NCI-H187 (cell line): ENCODE data around the gene PTGER3.
"Not testable (repeated sequence)": the region's sequence is repeated elsewhere in the genome, so short reads cannot be mapped to it uniquely, and the experiment has no call there.

ENCODE experiments used
- DNase-seq, 2 experiments: peaks; one replicate each; lab custom pipeline; 2025; lab: John Stamatoyannopoulos, UW

Gene PTGER3

DNA sequence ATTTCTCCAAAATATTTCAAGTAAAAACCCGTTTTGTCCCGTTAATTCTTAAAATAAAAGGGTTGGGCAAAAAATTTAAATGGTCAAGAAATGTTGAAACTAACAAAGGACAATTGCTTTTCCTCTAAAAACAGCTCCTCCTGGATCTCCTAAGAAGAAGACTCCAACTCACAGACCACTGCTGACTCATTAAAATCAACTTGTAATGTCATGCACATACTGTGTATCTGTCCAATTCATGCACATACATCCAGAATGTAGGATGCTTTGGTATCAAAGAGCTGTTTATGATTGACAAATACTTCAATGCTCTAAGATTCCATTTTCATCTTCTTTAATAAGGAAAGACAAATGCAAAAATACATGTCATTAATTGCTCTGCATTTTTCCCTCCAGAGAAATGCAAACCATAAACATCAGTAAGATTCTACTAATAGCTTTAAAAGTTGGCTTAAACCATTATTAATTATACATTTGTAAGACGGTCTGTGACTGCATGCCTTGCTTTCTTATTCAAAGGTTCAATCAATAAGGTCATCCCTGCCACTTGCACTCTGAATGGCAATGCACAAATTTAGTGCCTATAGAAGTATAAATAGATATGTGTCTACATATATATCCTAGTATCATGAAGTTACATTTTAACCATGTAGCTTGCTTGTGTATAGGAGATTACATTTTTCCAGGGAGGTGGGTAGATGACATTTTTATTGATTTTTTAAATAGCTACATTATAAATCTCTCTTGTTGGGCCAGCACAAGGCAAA is 44.7 kb downstream of the PTGER3 start:
- no peak for DNase-seq

GRCh38 chr1:71001624-71002023 is 46.0 kb downstream of the PTGER3 start:
- no peak for DNase-seq

DNA sequence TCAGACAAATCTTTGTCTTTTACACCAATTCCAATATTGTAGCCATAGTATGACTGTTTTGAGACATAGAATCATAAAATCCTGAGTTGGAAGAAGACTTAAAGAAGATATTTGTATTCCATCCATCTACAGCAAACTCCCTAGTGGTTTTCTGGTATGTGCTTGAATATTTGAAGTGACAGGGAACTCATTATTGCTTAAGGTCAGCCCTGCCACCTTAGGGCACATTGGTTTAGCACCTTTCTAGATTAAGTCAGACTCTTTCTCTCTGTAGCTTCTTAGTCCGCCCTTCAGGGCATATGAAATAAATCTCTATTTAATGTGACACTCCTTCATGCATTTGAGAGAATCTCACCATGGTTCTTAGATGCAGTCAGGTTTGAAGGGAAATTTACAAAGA is 49.8 kb downstream of the PTGER3 start:
- DNase-seq: no peak

DNA sequence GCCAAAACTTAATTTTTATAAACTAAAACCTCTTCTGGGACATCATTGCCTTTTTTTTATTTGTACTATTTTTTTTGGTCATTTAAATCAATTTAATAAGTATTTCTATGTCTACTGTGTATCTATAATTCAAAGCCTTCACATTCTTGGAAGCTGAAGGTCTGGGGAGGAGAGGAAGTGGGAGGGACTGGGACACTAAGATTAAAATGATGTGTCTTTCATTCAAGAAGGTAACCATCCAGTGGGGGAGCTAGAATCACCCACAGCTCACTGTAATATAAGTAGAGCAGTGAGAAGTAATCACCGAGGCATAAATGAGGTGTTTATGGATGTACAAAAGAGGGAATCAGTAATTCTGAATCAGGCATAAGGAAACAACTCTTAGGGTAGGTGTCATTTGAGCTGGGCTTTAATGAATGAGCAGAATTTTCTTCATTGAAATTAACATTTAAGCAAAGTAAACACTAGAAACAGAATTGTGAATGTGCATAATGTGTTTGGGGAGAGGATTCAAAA is 52.8 kb downstream of the PTGER3 start:
- DNase-seq: no peak

DNA sequence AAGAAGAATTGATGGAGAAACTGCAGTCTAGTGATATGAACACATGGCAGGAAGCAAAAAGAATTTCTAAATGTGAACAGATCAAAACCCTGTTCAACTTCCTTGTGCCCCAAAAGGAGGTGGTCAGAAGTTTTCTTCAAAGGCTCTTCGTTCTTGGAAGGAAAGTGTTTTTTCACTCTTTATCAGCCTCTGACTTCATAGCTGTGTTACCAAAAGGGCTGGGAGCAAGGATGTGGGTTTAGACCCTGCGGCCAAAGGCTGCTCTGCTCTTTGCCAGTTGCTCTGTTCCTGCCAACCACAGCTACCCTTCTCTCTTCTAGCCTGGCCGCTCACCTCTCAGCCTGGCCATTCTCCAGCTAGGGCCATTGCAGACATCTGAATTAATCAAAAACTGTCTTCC is 53.8 kb downstream of the PTGER3 start:
- no peak for DNase-seq

DNA sequence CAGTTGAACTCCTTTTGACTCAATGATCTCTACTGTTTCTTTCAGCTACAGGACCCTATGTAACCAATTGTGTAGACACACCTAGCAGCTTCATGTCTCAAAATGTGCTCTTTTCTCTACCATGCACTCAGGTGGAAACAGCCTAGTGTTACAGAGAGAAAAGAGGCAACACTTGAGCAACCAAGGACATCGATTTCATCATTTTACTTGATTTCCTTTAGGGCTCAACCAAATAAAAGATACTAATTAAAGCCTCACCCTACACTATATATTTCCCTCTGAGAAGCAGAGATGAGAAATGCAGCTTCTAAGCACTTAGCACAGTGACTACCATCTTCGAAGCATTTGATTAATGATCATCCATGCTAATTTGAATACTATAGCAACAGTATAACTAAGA is 55.1 kb downstream of the PTGER3 start:
- DNase-seq: no peak

DNA sequence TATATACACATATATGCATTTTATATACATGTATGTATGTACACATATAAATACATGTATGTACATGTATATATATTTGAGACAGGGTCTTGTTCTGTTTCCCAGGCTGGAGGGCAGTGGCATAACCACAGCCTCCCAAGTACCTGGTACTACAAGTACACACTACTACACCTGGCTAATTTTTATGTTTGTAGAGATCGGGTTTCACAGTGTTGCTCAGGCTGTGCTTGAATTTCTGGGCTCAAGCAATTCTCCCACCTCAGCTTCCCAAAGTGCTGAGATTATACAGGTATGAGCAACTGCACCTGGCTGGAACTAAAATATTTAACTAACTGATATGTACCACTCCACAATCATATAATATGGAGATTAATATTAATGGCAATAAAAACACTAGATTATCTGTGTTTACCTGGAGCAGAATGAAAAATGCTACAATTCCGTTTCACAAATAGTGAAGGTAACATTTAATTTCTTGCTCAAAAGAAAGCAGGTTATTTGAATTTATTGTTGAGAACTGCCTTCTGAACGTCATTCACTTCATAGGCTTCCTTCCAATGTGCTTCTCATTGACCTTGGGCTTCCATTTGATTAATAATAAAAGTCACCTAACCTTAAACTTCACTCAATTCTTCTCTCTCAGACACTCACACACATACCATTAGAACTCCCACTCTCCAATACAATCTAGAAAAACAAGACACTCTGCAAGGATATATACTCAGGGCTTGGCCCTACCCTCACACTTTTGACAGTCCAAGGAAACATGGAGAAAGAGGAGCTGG is 57.0 kb downstream of the PTGER3 start:
- DNase-seq: peak in 1 of 2 experiments; percentile 5

DNA sequence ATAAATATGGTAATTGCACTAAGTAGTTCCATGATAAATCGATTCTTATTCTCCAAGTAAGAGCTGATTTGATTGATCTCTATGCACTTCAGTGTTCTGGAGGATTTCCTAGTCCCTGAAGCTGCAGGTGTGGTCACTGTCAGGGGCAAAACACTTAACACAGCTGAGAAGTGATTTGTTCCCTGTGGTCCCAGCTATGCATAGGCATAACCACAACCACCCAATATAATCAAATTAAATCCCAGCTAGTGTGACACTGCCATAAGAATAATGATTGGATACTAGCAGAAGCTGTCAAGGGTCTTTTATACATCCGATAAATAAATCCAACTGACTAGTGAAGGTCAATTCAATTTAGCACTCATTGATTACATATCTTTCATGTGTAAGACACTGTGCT is 60.1 kb downstream of the PTGER3 start:
- no peak for DNase-seq

GRCh38 chr1:70985776-70986225 is 61.8 kb downstream of the PTGER3 start:
- DNase-seq: not testable (repeated sequence)

- not testable (repeated sequence) for DNase-seq
These were observed 62.3 kb downstream of the PTGER3 start for GRCh38 chr1:70985278-70985677.

GRCh38 chr1:70980361-70980760 is 67.3 kb downstream of the PTGER3 start:
- no peak for DNase-seq

DNA sequence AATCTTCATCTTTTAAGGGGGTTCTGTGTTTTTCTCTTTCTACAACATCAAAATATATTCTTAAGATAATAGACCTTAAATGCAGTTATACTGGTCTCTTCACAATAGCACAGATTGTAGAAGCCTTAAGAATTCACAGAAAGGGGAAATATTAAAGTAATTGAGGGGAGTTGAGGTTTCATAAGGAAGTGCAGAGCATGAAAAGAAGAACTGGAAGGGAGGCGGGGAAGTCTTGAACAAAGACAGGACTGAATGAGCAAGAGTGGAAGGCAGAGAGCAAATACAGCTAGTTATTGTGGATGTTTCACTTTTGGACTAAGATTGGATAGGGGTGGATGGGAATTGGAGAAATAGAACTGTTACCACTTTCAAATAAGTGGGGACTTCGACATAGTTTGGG is 67.7 kb downstream of the PTGER3 start:
- no peak for DNase-seq

DNA sequence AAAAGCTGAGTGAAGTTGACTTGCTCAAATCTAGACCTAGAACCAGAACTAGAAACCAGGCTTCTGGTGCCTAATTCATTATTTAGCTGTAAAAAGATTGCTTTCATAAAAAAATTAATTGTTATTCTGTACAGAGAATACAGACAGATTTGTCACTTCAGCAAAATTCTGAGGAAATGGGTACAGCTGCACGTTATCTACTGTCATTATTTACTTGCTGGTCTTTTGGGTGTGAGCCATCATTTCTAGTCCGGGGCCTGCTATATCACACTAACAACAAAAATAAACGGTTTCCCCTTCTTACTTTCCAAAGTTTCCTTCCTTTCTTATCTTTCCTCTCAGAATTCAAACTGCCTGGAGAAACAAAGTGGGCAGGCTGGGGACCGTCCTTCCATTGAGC is 68.3 kb downstream of the PTGER3 start:
- no peak for DNase-seq

- DNase-seq: no peak
These were observed 69.0 kb downstream of the PTGER3 start for GRCh38 chr1:70978623-70979022.

DNA sequence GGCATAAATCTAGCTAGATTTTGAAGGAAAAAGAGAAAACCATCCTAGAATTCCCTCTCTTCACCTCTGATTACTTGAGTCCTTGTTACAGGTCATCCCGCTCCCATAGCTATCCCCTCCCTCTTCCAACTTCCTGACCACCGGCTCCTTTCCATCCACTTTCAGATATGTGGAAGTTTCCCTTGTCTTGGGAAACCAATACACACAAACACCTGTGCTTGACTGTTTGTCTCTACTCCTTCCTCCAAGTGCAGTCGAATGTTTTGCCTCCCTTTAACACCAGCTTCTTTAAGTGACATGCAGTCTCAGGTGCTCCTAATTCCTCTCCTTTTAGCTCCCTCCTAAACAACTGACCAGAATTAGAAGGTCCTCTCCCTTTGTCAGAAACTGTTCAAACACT is 70.0 kb downstream of the PTGER3 start:
- DNase-seq: no peak

DNA sequence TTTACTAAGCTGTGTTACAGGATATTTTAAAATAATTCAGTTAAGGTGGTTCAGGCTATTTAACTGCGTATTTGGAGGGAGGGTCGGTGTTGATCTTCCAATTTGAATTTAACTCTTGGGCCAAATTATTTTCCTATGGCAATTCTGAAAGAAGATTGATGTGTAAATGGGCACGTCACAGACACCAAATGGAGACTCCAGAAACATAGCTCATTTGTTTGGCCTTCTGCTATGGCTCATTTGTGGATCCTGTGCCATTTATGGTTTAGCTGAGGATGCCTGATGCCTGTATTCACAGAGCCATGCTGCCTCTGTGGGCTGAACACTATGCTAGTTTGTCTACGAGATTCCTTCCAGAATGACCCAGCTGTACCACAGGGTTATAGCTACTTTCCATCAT is 70.6 kb downstream of the PTGER3 start:
- DNase-seq: no peak

DNA sequence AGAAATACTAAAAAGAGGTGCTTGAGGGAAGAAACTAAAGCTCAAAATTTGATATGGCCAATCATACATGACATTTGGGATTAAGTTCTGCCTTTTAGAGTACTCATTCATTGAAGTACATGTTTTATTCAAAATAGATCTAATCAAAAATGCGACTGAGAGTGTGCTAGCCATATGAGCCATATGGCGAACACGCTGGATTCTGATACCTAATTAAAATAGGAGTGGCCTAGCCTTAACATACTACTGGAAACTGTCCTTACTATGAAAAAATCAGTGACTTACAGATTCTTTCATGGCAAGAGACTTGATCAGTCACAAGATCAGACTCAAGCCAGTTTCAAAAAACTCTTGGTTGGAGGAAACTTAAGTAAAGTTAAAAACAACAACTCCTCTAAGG is 73.9 kb downstream of the PTGER3 start:
- DNase-seq: no peak

DNA sequence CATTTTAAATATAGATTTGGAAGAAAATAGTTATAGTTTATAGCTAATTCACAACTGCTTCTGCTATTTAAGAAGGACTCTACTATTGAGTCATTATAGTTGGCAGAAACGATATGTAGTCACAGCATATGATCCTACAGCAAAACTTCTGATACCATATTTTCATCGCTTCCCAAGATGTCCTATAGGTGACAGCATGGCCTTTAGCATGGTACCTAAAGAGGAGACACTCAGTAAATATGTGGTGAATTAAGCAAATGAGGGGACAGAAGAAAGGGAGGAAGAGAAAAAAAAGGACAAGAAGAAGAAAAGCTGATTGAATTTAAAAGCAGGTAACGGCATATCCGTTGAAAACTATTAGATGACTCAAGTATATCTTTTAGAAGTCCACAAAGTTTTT is 77.2 kb downstream of the PTGER3 start:
- DNase-seq: no peak

- DNase-seq: no peak
These were observed 81.5 kb downstream of the PTGER3 start for GRCh38 chr1:70966018-70966638.

DNA sequence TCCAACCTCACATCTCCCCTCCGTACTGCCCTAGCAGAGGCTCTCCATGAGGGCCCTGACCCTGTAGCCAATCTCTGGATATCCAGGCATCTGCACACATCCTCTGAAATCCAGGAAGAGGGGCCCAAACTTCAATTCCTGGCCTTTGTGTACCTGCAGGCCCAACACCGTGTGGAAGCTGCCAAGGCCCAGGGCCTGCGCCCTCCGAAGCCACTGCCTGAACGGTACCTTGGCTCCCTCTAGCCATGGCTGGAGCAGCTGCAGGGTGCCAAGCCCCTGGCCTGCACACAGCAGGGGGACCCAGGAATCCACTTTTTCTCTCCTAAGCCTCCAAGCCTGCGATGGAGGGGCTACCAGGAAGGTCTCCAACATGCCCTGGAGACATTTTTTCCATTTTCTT is 84.2 kb downstream of the PTGER3 start:
- DNase-seq: no peak

- no peak for DNase-seq
These were observed 86.1 kb downstream of the PTGER3 start for GRCh38 chr1:70961374-70961975.

DNA sequence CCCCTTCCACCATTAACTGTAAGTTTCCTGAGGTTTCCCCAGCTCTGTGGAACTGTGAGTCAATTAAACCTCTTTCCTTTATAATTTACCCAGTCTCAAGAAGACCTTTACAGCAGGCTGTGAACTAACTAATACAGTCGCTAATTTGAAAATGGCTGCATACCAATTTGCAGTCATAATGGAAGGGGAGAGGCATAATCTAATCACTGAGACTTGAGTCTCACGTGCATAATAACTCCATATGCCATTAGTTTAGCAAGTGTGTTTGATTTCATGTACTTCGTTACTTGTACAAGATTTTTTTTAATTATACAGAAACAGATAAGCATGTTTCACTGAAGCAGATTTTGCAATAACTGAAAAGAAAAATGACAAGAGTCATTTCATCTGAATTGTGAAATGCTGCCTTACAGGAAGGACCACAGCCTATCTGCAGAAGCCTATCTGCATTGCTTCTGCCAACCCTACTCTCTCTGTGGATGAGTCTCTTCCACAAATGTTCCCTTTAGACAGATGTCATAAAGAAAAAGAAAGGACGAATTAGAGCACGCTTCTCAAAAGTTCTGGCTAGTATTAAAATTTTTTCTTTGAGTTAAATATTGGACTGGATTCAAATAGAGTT is 99.1 kb downstream of the PTGER3 start:
- no peak for DNase-seq
